Glutamatergic neuron (in vitro differentiated cells): Measurements from ENCODE around the gene RBSN. TPM values are rescaled to one million over a fixed set of nuclear protein-coding genes. Genes with fewer than 3 reads are reported as not detected.

ENCODE experiments used
- DNase-seq: peaks from one replicate; pipeline ENCODE4 v3.0.0; 2022
- H3K27ac Mint-ChIP-seq: one replicate; pipeline ENCODE4 v1.8.0; 2020; ENCODE audit warnings: mild to moderate bottlenecking, mixed read lengths, inconsistent platforms; ENCODE audit not compliant: unreplicated experiment
- H3K27me3 Mint-ChIP-seq: one replicate; pipeline ENCODE4 v1.8.0; 2020; ENCODE audit warnings: mild to moderate bottlenecking, moderate library complexity, mixed read lengths, inconsistent platforms; ENCODE audit not compliant: unreplicated experiment
- H3K36me3 Mint-ChIP-seq: one replicate; pipeline ENCODE4 v1.8.0; 2020; ENCODE audit warnings: mild to moderate bottlenecking, mixed read lengths, inconsistent platforms; ENCODE audit not compliant: unreplicated experiment
- H3K4me1 Mint-ChIP-seq: one replicate; pipeline ENCODE4 v1.8.0; 2020; ENCODE audit warnings: mild to moderate bottlenecking, low read depth, mixed read lengths, inconsistent platforms; ENCODE audit not compliant: unreplicated experiment
- H3K4me3 Mint-ChIP-seq: one replicate; pipeline ENCODE4 v1.8.0; 2020; ENCODE audit warnings: mild to moderate bottlenecking, mixed read lengths, inconsistent platforms; ENCODE audit not compliant: unreplicated experiment
- H3K9me3 Mint-ChIP-seq: one replicate; pipeline ENCODE4 v1.8.0; 2020; ENCODE audit warnings: mild to moderate bottlenecking, moderate library complexity, mixed read lengths, inconsistent platforms; ENCODE audit not compliant: unreplicated experiment
- CTCF ChIP-seq: fragments of 200-600 bp; sonication (generic); IDR thresholded peaks from one replicate; pipeline ENCODE4 v1.5.0; 2021; ENCODE audit not compliant: partially characterized antibody, unreplicated experiment
- total RNA-seq: library from RNA; stranded (reverse); fragmentation: NEBNext Ultra II Directional; extraction: Animal tissue kit (Norgen Biotek cat#: 25700); gene quantifications from one replicate; pipeline ENCODE4 v1.2.1, GENCODE V29; 2021; ENCODE audit not compliant: unreplicated experiment

The RBSN gene
- total RNA-seq, 1 donor from 2014 or later: 29.4 TPM

GRCh38 chr3:15083252-15083651 is 15.7 kb downstream of the RBSN start:
- H3K9me3 Mint-ChIP-seq: peaks cover 1% of the 10 kb centered on the region
- H3K4me1 Mint-ChIP-seq: no peaks in the 10 kb centered on the region
- peaks cover 2% of the 10 kb centered on the region for H3K27me3 Mint-ChIP-seq
- peaks cover 9% of the 10 kb centered on the region for H3K36me3 Mint-ChIP-seq
- H3K4me3 Mint-ChIP-seq: no peak overlapping the region
- TF ChIP-seq CTCF: no peak
- no peak for DNase-seq
- no peak overlapping the region for H3K27ac Mint-ChIP-seq

- peaks cover 9% of the 10 kb centered on the region for H3K36me3 Mint-ChIP-seq
- no peak for TF ChIP-seq CTCF
- no peak for DNase-seq
- no peak overlapping the region for H3K27ac Mint-ChIP-seq
- peaks cover 2% of the 10 kb centered on the region for H3K27me3 Mint-ChIP-seq
- no peak overlapping the region for H3K4me3 Mint-ChIP-seq
- peaks cover 1% of the 10 kb centered on the region for H3K9me3 Mint-ChIP-seq
- H3K4me1 Mint-ChIP-seq: no peaks in the 10 kb centered on the region
Measured at GRCh38 chr3:15081960-15082664, 16.8 kb downstream of the RBSN start.

- TF ChIP-seq CTCF: no peak
- DNase-seq: no peak
- Mint-ChIP-seq H3K9me3 (peaks cover 1% of the 10 kb centered on the region), H3K36me3 (peaks cover 9% of the 10 kb centered on the region), H3K4me1 (no peaks in the 10 kb centered on the region), H3K27ac (no peak overlapping the region), H3K4me3 (no peak overlapping the region), H3K27me3 (peaks cover 2% of the 10 kb centered on the region)
Measured at GRCh38 chr3:15079091-15079490, 19.9 kb downstream of the RBSN start.

GRCh38 chr3:15074500-15074899 is 24.4 kb downstream of the RBSN start:
- no peak overlapping the region for H3K4me3 Mint-ChIP-seq
- no peaks in the 10 kb centered on the region for H3K9me3 Mint-ChIP-seq
- no peak overlapping the region for H3K27ac Mint-ChIP-seq
- no peak for TF ChIP-seq CTCF
- H3K27me3 Mint-ChIP-seq: no peaks in the 10 kb centered on the region
- no peak for DNase-seq
- H3K36me3 Mint-ChIP-seq: no peaks in the 10 kb centered on the region
- no peaks in the 10 kb centered on the region for H3K4me1 Mint-ChIP-seq

GRCh38 chr3:15071699-15072098 is 27.2 kb downstream of the RBSN start:
- peaks cover 1% of the 10 kb centered on the region for H3K9me3 Mint-ChIP-seq
- peaks cover 10% of the 10 kb centered on the region for H3K4me1 Mint-ChIP-seq
- no peak for DNase-seq
- H3K27me3 Mint-ChIP-seq: peaks cover 2% of the 10 kb centered on the region
- TF ChIP-seq CTCF: no peak
- no peak overlapping the region for H3K4me3 Mint-ChIP-seq
- H3K36me3 Mint-ChIP-seq: no peaks in the 10 kb centered on the region
- no peak overlapping the region for H3K27ac Mint-ChIP-seq
